Stimulated activated CD4-positive, alpha-beta T cell treated with anti-CD3 and anti-CD28 coated beads, Interleukin-1b, Interleukin-23, amount 100 ng/mL, for 4 hours (primary cell): ENCODE measurements around the gene GRPR.

Experiments used
- DNase-seq, 2 donors: peaks; one replicate each; pipeline ENCODE4 v3.0.0-alpha.2; 2020; ENCODE audit warnings: low read depth in 2 of 2

The GRPR gene

GRCh38 chrX:16123222-16123786 is at the start of gene GRPR:
TSS of gene GRPR (plus strand) at chrX:16123565. CDS start at chrX:16123954, 389 bp downstream.
- DNase-seq: peak; percentile 23 to 49

GRCh38 chrX:16075087-16075486 is 48.3 kb upstream of the GRPR start:
- DNase-seq: no peak

GRCh38 chrX:16076834-16077233 is 46.5 kb upstream of the GRPR start:
- DNase-seq: no peak

GRCh38 chrX:16077811-16078210 is 45.6 kb upstream of the GRPR start:
- no peak for DNase-seq

GRCh38 chrX:16081357-16081756 is 42.0 kb upstream of the GRPR start:
- DNase-seq: no peak

- DNase-seq: no peak
These were observed 40.8 kb upstream of the GRPR start for GRCh38 chrX:16082470-16083085.

GRCh38 chrX:16087076-16087475 is 36.3 kb upstream of the GRPR start:
- DNase-seq: no peak

- no peak for DNase-seq
These were observed 34.3 kb upstream of the GRPR start for GRCh38 chrX:16089086-16089485.

- DNase-seq: no peak
These were observed 27.2 kb upstream of the GRPR start for GRCh38 chrX:16096141-16096540.

- DNase-seq: no peak
These were observed 22.7 kb upstream of the GRPR start for GRCh38 chrX:16100673-16101072.

GRCh38 chrX:16101581-16101980 is 21.8 kb upstream of the GRPR start:
- DNase-seq: no peak

- DNase-seq: no peak
These were observed 19.7 kb upstream of the GRPR start for GRCh38 chrX:16103625-16104024.

- DNase-seq: no peak
These were observed 10.9 kb upstream of the GRPR start for GRCh38 chrX:16112428-16112827.

- DNase-seq: no peak
These were observed 9.3 kb upstream of the GRPR start for GRCh38 chrX:16113978-16114565.

GRCh38 chrX:16114611-16115010 is 8.8 kb upstream of the GRPR start:
- DNase-seq: no peak

GRCh38 chrX:16119353-16120220 is 3.8 kb upstream of the GRPR start:
- DNase-seq: no peak

- DNase-seq: no peak
These were observed 2.9 kb upstream of the GRPR start for GRCh38 chrX:16120431-16120830.

GRCh38 chrX:16124201-16124600 is 836 bp downstream of the GRPR start:
- no peak for DNase-seq

- DNase-seq: no peak
These were observed 2.3 kb downstream of the GRPR start for GRCh38 chrX:16125520-16126149.

GRCh38 chrX:16130707-16131106 is 7.3 kb downstream of the GRPR start:
- no peak for DNase-seq

GRCh38 chrX:16134936-16135335 is 11.6 kb downstream of the GRPR start:
- no peak for DNase-seq

- no peak for DNase-seq
These were observed 12.7 kb downstream of the GRPR start for GRCh38 chrX:16136080-16136479.
